ENCODE results near the gene AP4S1. TPM values are rescaled to one million over a fixed set of nuclear protein-coding genes. Genes with fewer than 3 reads are reported as not detected.

AP4S1 gene
- total RNA-seq, 1 donor from 2014 or later, result 12.9 TPM

GRCh38 chr14:30983858-30984257, 41.6 kb upstream of the AP4S1 start:
- Mint-ChIP-seq H3K4me1 (ENCODE audit: low read depth) (no peaks in the 10 kb centered on the region), H3K4me3 (ENCODE audit: low read depth) (no peak overlapping the region), H3K36me3 (ENCODE audit: insufficient read depth) (peaks cover 2% of the 10 kb centered on the region), H3K9me3 (ENCODE audit: low read depth) (no peaks in the 10 kb centered on the region), H3K27me3 (no peaks in the 10 kb centered on the region), H3K27ac (no peak overlapping the region)
- TF ChIP-seq CTCF (IDR thresholded peaks at IDR 0.05; ENCODE audit: unreplicated experiment), result no peak
- no peak for DNase-seq (ENCODE audit: low spot score, unreplicated experiment)

- Mint-ChIP-seq H3K9me3 (ENCODE audit: low read depth) (no peaks in the 10 kb centered on the region), H3K4me1 (ENCODE audit: low read depth) (peaks cover 2% of the 10 kb centered on the region), H3K27me3 (no peaks in the 10 kb centered on the region), H3K4me3 (ENCODE audit: low read depth) (no peak overlapping the region), H3K27ac (no peak overlapping the region), H3K36me3 (ENCODE audit: insufficient read depth) (peaks cover 4% of the 10 kb centered on the region)
- no peak for DNase-seq (ENCODE audit: low spot score, unreplicated experiment)
- no peak for TF ChIP-seq CTCF (IDR thresholded peaks at IDR 0.05; ENCODE audit: unreplicated experiment)
Measured at GRCh38 chr14:30985796-30986195, 39.7 kb upstream of the AP4S1 start.

GRCh38 chr14:30988509-30988908, 36.9 kb upstream of the AP4S1 start:
- no peak for DNase-seq (ENCODE audit: low spot score, unreplicated experiment)
- no peak for TF ChIP-seq CTCF (IDR thresholded peaks at IDR 0.05; ENCODE audit: unreplicated experiment)
- H3K4me3 Mint-ChIP-seq (ENCODE audit: low read depth), result no peak overlapping the region
- H3K4me1 Mint-ChIP-seq (ENCODE audit: low read depth), result peaks cover 3% of the 10 kb centered on the region
- H3K27ac Mint-ChIP-seq, result no peak overlapping the region
- peaks cover 4% of the 10 kb centered on the region for H3K36me3 Mint-ChIP-seq (ENCODE audit: insufficient read depth)
- H3K9me3 Mint-ChIP-seq (ENCODE audit: low read depth), result no peaks in the 10 kb centered on the region
- H3K27me3 Mint-ChIP-seq, result no peaks in the 10 kb centered on the region

- Mint-ChIP-seq H3K27ac (no peak overlapping the region), H3K36me3 (ENCODE audit: insufficient read depth) (peaks cover 4% of the 10 kb centered on the region), H3K4me1 (ENCODE audit: low read depth) (peaks cover 9% of the 10 kb centered on the region), H3K27me3 (no peaks in the 10 kb centered on the region), H3K4me3 (ENCODE audit: low read depth) (no peak overlapping the region), H3K9me3 (ENCODE audit: low read depth) (no peaks in the 10 kb centered on the region)
- no peak for TF ChIP-seq CTCF (IDR thresholded peaks at IDR 0.05; ENCODE audit: unreplicated experiment)
- no peak for DNase-seq (ENCODE audit: low spot score, unreplicated experiment)
Measured at GRCh38 chr14:30990770-30991169, 34.7 kb upstream of the AP4S1 start.

GRCh38 chr14:30991408-30991807, 34.0 kb upstream of the AP4S1 start:
- no peaks in the 10 kb centered on the region for H3K9me3 Mint-ChIP-seq (ENCODE audit: low read depth)
- peaks cover 9% of the 10 kb centered on the region for H3K4me1 Mint-ChIP-seq (ENCODE audit: low read depth)
- no peak for DNase-seq (ENCODE audit: low spot score, unreplicated experiment)
- no peaks in the 10 kb centered on the region for H3K27me3 Mint-ChIP-seq
- H3K4me3 Mint-ChIP-seq (ENCODE audit: low read depth), result no peak overlapping the region
- peaks cover 3% of the 10 kb centered on the region for H3K36me3 Mint-ChIP-seq (ENCODE audit: insufficient read depth)
- peak overlapping the region; percentile 30 for H3K27ac Mint-ChIP-seq
- no peak for TF ChIP-seq CTCF (IDR thresholded peaks at IDR 0.05; ENCODE audit: unreplicated experiment)

Measured in progenitor cell of endocrine pancreas (in vitro differentiated cells).